HCT116 (cell line): ENCODE data around the gene CREBRF. TPM values are rescaled to one million over a fixed set of nuclear protein-coding genes. Genes with fewer than 3 reads are reported as not detected.

Experiments used
- ATAC-seq: fragments of 200-7000 bp; cut with Tn5 transposase; 2 replicates; pipeline ENCODE4 v1.9.1; 2020; ENCODE audit warnings: mild to moderate bottlenecking, moderate library complexity
- BruUV-seq: library from RNA; stranded (reverse); fragments of 400-500 nt; replicated peaks from 2 replicates; lab custom pipeline; 2021; lab: Mats Ljungman, UMichigan
- CTCF ChIA-PET: fragments of 300-600 bp; sonication (Branson Sonifier 250); formaldehyde crosslinking; loops from one replicate; lab custom pipeline; 2021; ENCODE audit warnings: antibody characterized with exemption; lab: Charles Lee
- POLR2A ChIA-PET: fragments of 300-600, 350-600 bp; sonication (Branson Sonifier 250); formaldehyde crosslinking; loops from one replicate; lab custom pipeline; 2021; ENCODE audit warnings: antibody characterized with exemption; lab: Charles Lee
- RAD21 ChIA-PET, 2 experiments: fragments of 300-600 bp; sonication (Branson Sonifier 250); formaldehyde crosslinking; loops; one replicate each; lab custom pipeline; 2023; ENCODE audit warnings: low total read pairs in 2 of 2; ENCODE audit not compliant: uncharacterized antibody in 2 of 2, unreplicated experiment in 2 of 2, low non-redundant PET in 1 of 2; lab: Charles Lee
- DNase-seq: peaks from one replicate; pipeline ENCODE4 v3.0.0-alpha.2; 2010; ENCODE audit warnings: low read depth, low spot score
- H2AFZ ChIP-seq: fragments of 200-600 bp; shearing (Covaris generic), sonication (generic); 2 replicates; pipeline ENCODE4 v1.6.1; 2017; ENCODE audit warnings: low read depth, mixed run types, mixed read lengths, antibody characterized with exemption, low read length; ENCODE audit not compliant: poor library complexity, severe bottlenecking
- H3K27ac ChIP-seq: 2 replicates; pipeline ENCODE4 v1.5.1; 2012; ENCODE audit warnings: low read depth, low read length
- H3K27me3 ChIP-seq: fragments of 200-600 bp; sonication (generic); 2 replicates; pipeline ENCODE4 v1.6.1; 2016; ENCODE audit warnings: mixed run types, low read length, mixed read lengths; ENCODE audit not compliant: insufficient read depth
- H3K36me3 ChIP-seq, 2 experiments: fragments of 200-500 bp in 1 of 2; fragments of 200-600 bp in 1 of 2; sonication (Bioruptor generic) in 1 of 2; sonication (generic) in 1 of 2; 2 replicates each; pipeline versions ENCODE4 v1.5.1 to v1.6.1; 2014 to 2016; ENCODE audit warnings: low read length in 2 of 2, inconsistent platforms in 1 of 2, mixed read lengths in 1 of 2, mixed run types in 1 of 2; ENCODE audit not compliant: insufficient read depth in 2 of 2, control insufficient read depth in 1 of 2
- H3K4me1 ChIP-seq, 2 experiments: fragments of 200-600 bp in 1 of 2; sonication (generic) in 1 of 2; 2 replicates each; pipeline versions ENCODE4 v1.5.1 to v1.6.1; 2012 to 2017; ENCODE audit warnings: low read length in 2 of 2, inconsistent platforms in 1 of 2, mild to moderate bottlenecking in 1 of 2, mixed read lengths in 1 of 2, mixed run types in 1 of 2, moderate library complexity in 1 of 2; ENCODE audit not compliant: insufficient read depth in 2 of 2, control insufficient read depth in 1 of 2
- H3K4me2 ChIP-seq: fragments of 200-600 bp; sonication (generic); 2 replicates; pipeline ENCODE4 v1.6.1; 2017; ENCODE audit warnings: mixed run types, low read length, mixed read lengths
- H3K4me3 ChIP-seq, 2 experiments: fragments of 200-600 bp in 1 of 2; sonication (generic) in 1 of 2; replicated peaks in 1 of 2; 2 replicates each; pipeline ENCODE4 v1.5.1; 2011 to 2016; ENCODE audit warnings: low read length in 2 of 2, control low read depth in 1 of 2, low read depth in 1 of 2, mild to moderate bottlenecking in 1 of 2, mixed read lengths in 1 of 2, mixed run types in 1 of 2
- H3K79me2 ChIP-seq: fragments of 200-600 bp; sonication (generic); 2 replicates; pipeline ENCODE4 v1.6.1; 2017; ENCODE audit warnings: mild to moderate bottlenecking, mixed run types, low read length, moderate library complexity, mixed read lengths; ENCODE audit not compliant: insufficient read depth
- H3K9ac ChIP-seq: fragments of 200-600 bp; sonication (generic); 2 replicates; pipeline ENCODE4 v1.6.1; 2016; ENCODE audit warnings: low read length, mixed read lengths
- H3K9me2 ChIP-seq: fragments of 200-600 bp; sonication (generic), shearing (Covaris generic); 2 replicates; pipeline ENCODE4 v1.6.1; 2017; ENCODE audit warnings: mixed run types, mild to moderate bottlenecking, moderate library complexity; ENCODE audit not compliant: insufficient read depth
- H3K9me3 ChIP-seq, 2 experiments: fragments of 200-500 bp in 1 of 2; fragments of 200-600 bp in 1 of 2; sonication (Bioruptor generic) in 1 of 2; sonication (generic) in 1 of 2; 2 replicates each; pipeline ENCODE4 v1.6.1; 2014 to 2017; ENCODE audit warnings: low read length in 2 of 2, mixed read lengths in 2 of 2, inconsistent platforms in 1 of 2, low read depth in 1 of 2, mild to moderate bottlenecking in 1 of 2, mixed run types in 1 of 2, moderate library complexity in 1 of 2; ENCODE audit not compliant: control insufficient read depth in 1 of 2, insufficient read depth in 1 of 2
- H4K20me1 ChIP-seq: fragments of 200-600 bp; sonication (generic), shearing (Covaris generic); 2 replicates; pipeline ENCODE4 v1.6.1; 2017; ENCODE audit warnings: mixed run types, mild to moderate bottlenecking, moderate library complexity; ENCODE audit not compliant: insufficient read depth
- CBX3 ChIP-seq: IDR thresholded peaks from 2 replicates; pipeline ENCODE4 v1.6.1; 2012; ENCODE audit warnings: low read depth
- CEBPB ChIP-seq: IDR thresholded peaks from 2 replicates; pipeline ENCODE4 v1.6.1; 2012; ENCODE audit warnings: low read depth
- EGR1 ChIP-seq: IDR thresholded peaks from 2 replicates; pipeline ENCODE4 v1.6.1; 2012; ENCODE audit warnings: low read depth
- ELF1 ChIP-seq: IDR thresholded peaks from 2 replicates; pipeline ENCODE4 v1.6.1; 2012; ENCODE audit warnings: low read depth, borderline replicate concordance
- EZH2 ChIP-seq: fragments of 200-600 bp; sonication (generic); IDR thresholded peaks from 2 replicates; pipeline ENCODE4 v1.6.1; 2017; ENCODE audit warnings: antibody characterized with exemption, mixed run types
- JUND ChIP-seq: IDR thresholded peaks from 2 replicates; pipeline ENCODE4 v1.6.1; 2012
- RAD21 ChIP-seq: IDR thresholded peaks from 2 replicates; pipeline ENCODE4 v1.6.1; 2012; ENCODE audit warnings: low read depth, mild to moderate bottlenecking
- SIN3A ChIP-seq: IDR thresholded peaks from 2 replicates; pipeline ENCODE4 v1.6.1; 2012; ENCODE audit warnings: low read depth
- SP1 ChIP-seq: IDR thresholded peaks from 2 replicates; pipeline ENCODE4 v1.6.1; 2012; ENCODE audit warnings: low read depth
- SRF ChIP-seq: IDR thresholded peaks from 2 replicates; pipeline ENCODE4 v1.6.1; 2012; ENCODE audit warnings: low read depth
- TCF7L2 ChIP-seq: IDR thresholded peaks from 2 replicates; pipeline ENCODE4 v1.7.0; 2011; ENCODE audit warnings: borderline replicate concordance, inconsistent platforms; ENCODE audit not compliant: insufficient read depth, insufficient read length; ENCODE audit errors: extremely low read depth
- ZFX ChIP-seq: fragments of 450-650 bp; IDR thresholded peaks from 2 replicates; pipeline ENCODE4 v1.6.1; 2017
- intact Hi-C: fragments of 100-400 bp; cut with micrococcal nuclease; formaldehyde crosslinking; loops from 2 replicates; pipeline ENCODE4 v1.10.0; 2022
- total RNA-seq: library from RNA; stranded (reverse); gene quantifications from one replicate; pipeline ENCODE4 v1.2.1, GENCODE V29; 2021; ENCODE audit not compliant: unreplicated experiment
- TF ChIP-seq, protein P1 (sequence below): IDR thresholded peaks from 2 replicates; pipeline ENCODE4 v1.6.1; 2012
- TF ChIP-seq, protein P2 (sequence below): IDR thresholded peaks from 2 replicates; pipeline ENCODE4 v1.6.1; 2012
- TF ChIP-seq, protein P3 (sequence below), 3 experiments: fragments of 200-600 bp in 1 of 3; sonication (generic) in 1 of 3; IDR thresholded peaks in 2 of 3; conservative IDR thresholded peaks in 1 of 3; 2 replicates each; pipeline ENCODE4 v1.5.1; 2012 to 2017; ENCODE audit warnings: low read depth in 2 of 3, low read length in 2 of 3, antibody characterized with exemption in 1 of 3, borderline replicate concordance in 1 of 3, control low read depth in 1 of 3, mild to moderate bottlenecking in 1 of 3, mixed read lengths in 1 of 3, mixed run types in 1 of 3, moderate library complexity in 1 of 3; ENCODE audit not compliant: insufficient read depth in 1 of 3
- TF ChIP-seq, protein P4 (sequence below): IDR thresholded peaks from 2 replicates; pipeline ENCODE4 v1.6.1; 2012; ENCODE audit warnings: low read depth

CREBRF gene
- total RNA-seq, 1 experiment from 2014 or later: 7.7 TPM

DNA sequence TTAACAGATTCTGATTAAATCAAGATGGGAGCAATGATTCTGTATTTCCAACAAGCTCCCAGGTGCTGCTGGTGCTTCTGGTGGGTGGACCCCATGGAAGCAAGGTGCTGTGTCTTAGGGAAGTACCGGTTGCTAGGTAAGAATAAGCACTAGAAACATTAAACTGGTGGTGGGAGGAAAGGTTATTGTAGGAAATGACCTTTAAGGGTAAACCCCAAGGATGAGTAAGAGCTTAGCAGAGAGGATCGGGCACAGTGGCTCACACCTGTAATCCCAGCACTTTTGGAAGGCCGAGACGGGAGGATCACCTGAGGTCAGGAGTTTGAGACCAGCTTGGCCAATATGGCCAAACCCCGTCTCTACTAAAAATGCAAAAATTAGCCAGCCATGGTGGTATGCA lies 16.2 kb upstream of the CREBRF start:
- RAD21 ChIA-PET: no interaction called here

More for the DNA sequence above, 16.2 kb upstream of the CREBRF start:
- no TSS peak for BruUV-seq
- Histone ChIP-seq H3K9me2 (no peaks in the 10 kb centered on the region), H3K9ac (no peak overlapping the region), H3K4me3 (no peak overlapping the region), H3K27me3 (no peaks in the 10 kb centered on the region), H3K36me3 (0 out of 4 replicates have a peak, but pooled peaks cover 0 to 2% of the 10 kb centered on the region in 2 experiments), H3K27ac (no peak overlapping the region), H4K20me1 (no peaks in the 10 kb centered on the region), H3K79me2 (no peaks in the 10 kb centered on the region), H3K9me3 (0 out of 4 replicates have a peak, but pooled peaks cover 0 to 6% of the 10 kb centered on the region in 2 experiments), H3K4me2 (no peak overlapping the region), H2AFZ (no peak overlapping the region), H3K4me1 (no peaks in the 10 kb centered on the region)
- ATAC-seq: no peak
- DNase-seq: no peak
- TF ChIP-seq, protein P1, sequence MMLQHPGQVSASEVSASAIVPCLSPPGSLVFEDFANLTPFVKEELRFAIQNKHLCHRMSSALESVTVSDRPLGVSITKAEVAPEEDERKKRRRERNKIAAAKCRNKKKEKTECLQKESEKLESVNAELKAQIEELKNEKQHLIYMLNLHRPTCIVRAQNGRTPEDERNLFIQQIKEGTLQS: no peak
- TF ChIP-seq CBX3 (no peak), ELF1 (no peak), RAD21 (no peak), SP1 (no peak), EZH2 (no peak), EGR1 (no peak), ZFX (no peak), JUND (no peak), TCF7L2 (no peak), SIN3A (no peak), CEBPB (no peak), SRF (no peak)
- TF ChIP-seq, protein P2, sequence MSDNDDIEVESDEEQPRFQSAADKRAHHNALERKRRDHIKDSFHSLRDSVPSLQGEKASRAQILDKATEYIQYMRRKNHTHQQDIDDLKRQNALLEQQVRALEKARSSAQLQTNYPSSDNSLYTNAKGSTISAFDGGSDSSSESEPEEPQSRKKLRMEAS: no peak
- TF ChIP-seq, protein P3, sequence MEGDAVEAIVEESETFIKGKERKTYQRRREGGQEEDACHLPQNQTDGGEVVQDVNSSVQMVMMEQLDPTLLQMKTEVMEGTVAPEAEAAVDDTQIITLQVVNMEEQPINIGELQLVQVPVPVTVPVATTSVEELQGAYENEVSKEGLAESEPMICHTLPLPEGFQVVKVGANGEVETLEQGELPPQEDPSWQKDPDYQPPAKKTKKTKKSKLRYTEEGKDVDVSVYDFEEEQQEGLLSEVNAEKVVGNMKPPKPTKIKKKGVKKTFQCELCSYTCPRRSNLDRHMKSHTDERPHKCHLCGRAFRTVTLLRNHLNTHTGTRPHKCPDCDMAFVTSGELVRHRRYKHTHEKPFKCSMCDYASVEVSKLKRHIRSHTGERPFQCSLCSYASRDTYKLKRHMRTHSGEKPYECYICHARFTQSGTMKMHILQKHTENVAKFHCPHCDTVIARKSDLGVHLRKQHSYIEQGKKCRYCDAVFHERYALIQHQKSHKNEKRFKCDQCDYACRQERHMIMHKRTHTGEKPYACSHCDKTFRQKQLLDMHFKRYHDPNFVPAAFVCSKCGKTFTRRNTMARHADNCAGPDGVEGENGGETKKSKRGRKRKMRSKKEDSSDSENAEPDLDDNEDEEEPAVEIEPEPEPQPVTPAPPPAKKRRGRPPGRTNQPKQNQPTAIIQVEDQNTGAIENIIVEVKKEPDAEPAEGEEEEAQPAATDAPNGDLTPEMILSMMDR (IDR thresholded peaks at IDR 0.05 in 2 of 3, conservative IDR thresholded peaks at IDR 0.05 in 1 of 3; ENCODE audit: borderline replicate concordance in 1 of 3, insufficient read depth in 1 of 3, low read depth in 2 of 3, low read length in 2 of 3): no peak
- TF ChIP-seq, protein P4, sequence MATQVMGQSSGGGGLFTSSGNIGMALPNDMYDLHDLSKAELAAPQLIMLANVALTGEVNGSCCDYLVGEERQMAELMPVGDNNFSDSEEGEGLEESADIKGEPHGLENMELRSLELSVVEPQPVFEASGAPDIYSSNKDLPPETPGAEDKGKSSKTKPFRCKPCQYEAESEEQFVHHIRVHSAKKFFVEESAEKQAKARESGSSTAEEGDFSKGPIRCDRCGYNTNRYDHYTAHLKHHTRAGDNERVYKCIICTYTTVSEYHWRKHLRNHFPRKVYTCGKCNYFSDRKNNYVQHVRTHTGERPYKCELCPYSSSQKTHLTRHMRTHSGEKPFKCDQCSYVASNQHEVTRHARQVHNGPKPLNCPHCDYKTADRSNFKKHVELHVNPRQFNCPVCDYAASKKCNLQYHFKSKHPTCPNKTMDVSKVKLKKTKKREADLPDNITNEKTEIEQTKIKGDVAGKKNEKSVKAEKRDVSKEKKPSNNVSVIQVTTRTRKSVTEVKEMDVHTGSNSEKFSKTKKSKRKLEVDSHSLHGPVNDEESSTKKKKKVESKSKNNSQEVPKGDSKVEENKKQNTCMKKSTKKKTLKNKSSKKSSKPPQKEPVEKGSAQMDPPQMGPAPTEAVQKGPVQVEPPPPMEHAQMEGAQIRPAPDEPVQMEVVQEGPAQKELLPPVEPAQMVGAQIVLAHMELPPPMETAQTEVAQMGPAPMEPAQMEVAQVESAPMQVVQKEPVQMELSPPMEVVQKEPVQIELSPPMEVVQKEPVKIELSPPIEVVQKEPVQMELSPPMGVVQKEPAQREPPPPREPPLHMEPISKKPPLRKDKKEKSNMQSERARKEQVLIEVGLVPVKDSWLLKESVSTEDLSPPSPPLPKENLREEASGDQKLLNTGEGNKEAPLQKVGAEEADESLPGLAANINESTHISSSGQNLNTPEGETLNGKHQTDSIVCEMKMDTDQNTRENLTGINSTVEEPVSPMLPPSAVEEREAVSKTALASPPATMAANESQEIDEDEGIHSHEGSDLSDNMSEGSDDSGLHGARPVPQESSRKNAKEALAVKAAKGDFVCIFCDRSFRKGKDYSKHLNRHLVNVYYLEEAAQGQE: no peak
- ChIA-PET POLR2A (no interaction called here), CTCF (no interaction called here)
- intact Hi-C loops: no loop called here
